HEK293 (cell line): ENCODE data around the gene FAM167B.
A peak's percentile ranks its signal among the peaks of the same experiment; 100 is the strongest.

Experiments
- AEBP2 ChIP-seq: fragments of 450-650 bp; formaldehyde crosslinking; IDR thresholded peaks from 2 replicates; pipeline ENCODE4 v1.5.1; 2016; ENCODE audit warnings: missing biosample characterization, missing genetic modification characterization, borderline replicate concordance
- GLI4 ChIP-seq: fragments of 450-650 bp; formaldehyde crosslinking; IDR thresholded peaks from 2 replicates; pipeline ENCODE4 v1.5.1; 2016; ENCODE audit warnings: missing biosample characterization, missing genetic modification characterization
- HOXA7 ChIP-seq: sonication (generic); formaldehyde crosslinking; IDR thresholded peaks from 2 replicates; pipeline ENCODE4 v1.8.1; 2022; ENCODE audit warnings: missing genetic modification reagents, borderline replicate concordance
- KLF7 ChIP-seq: fragments of 450-650 bp; formaldehyde crosslinking; IDR thresholded peaks from 2 replicates; pipeline ENCODE4 v1.5.1; 2016; ENCODE audit warnings: missing biosample characterization, missing genetic modification characterization, borderline replicate concordance
- PATZ1 ChIP-seq: fragments of 450-650 bp; formaldehyde crosslinking; IDR thresholded peaks from 2 replicates; pipeline ENCODE4 v1.5.1; 2016; ENCODE audit warnings: missing biosample characterization, missing genetic modification characterization
- REPIN1 ChIP-seq: fragments of 450-650 bp; formaldehyde crosslinking; IDR thresholded peaks from 2 replicates; pipeline ENCODE4 v1.5.1; 2017; ENCODE audit warnings: missing biosample characterization, missing genetic modification characterization, low read depth
- SCRT2 ChIP-seq: fragments of 450-650 bp; formaldehyde crosslinking; IDR thresholded peaks from 2 replicates; pipeline ENCODE4 v1.5.1; 2016; ENCODE audit warnings: missing biosample characterization, missing genetic modification characterization
- ZBTB7A ChIP-seq: fragments of 450-650 bp; formaldehyde crosslinking; IDR thresholded peaks from 2 replicates; pipeline ENCODE4 v1.5.1; 2016; ENCODE audit warnings: low read depth, missing biosample characterization, missing genetic modification characterization
- ZEB2 ChIP-seq: fragments of 450-650 bp; formaldehyde crosslinking; IDR thresholded peaks from 2 replicates; pipeline ENCODE4 v1.5.1; 2016; ENCODE audit warnings: missing biosample characterization, missing genetic modification characterization
- ZNF121 ChIP-seq: fragments of 450-650 bp; formaldehyde crosslinking; IDR thresholded peaks from 2 replicates; pipeline ENCODE4 v1.5.1; 2016; ENCODE audit warnings: missing biosample characterization, missing genetic modification characterization
- ZNF184 ChIP-seq: fragments of 450-650 bp; IDR thresholded peaks from 2 replicates; pipeline ENCODE4 v1.5.1; 2018; ENCODE audit warnings: missing biosample characterization, mild to moderate bottlenecking, missing genetic modification characterization
- ZNF2 ChIP-seq: fragments of 450-650 bp; formaldehyde crosslinking; IDR thresholded peaks from 2 replicates; pipeline ENCODE4 v1.5.1; 2016; ENCODE audit warnings: missing biosample characterization, missing genetic modification characterization
- ZNF202 ChIP-seq: fragments of 450-650 bp; formaldehyde crosslinking; IDR thresholded peaks from 2 replicates; pipeline ENCODE4 v1.5.1; 2016; ENCODE audit warnings: missing biosample characterization, missing genetic modification characterization, borderline replicate concordance
- ZNF26 ChIP-seq: fragments of 450-650 bp; formaldehyde crosslinking; IDR thresholded peaks from 2 replicates; pipeline ENCODE4 v1.5.1; 2016; ENCODE audit warnings: missing biosample characterization, missing genetic modification characterization
- ZNF366 ChIP-seq: fragments of 450-650 bp; formaldehyde crosslinking; conservative IDR thresholded peaks from 2 replicates; pipeline ENCODE4 v1.5.1; 2016; ENCODE audit warnings: missing biosample characterization, missing genetic modification characterization
- ZNF37A ChIP-seq: fragments of 450-650 bp; IDR thresholded peaks from 2 replicates; pipeline ENCODE4 v1.5.1; 2018; ENCODE audit warnings: missing biosample characterization, missing genetic modification characterization
- ZNF416 ChIP-seq: fragments of 450-650 bp; formaldehyde crosslinking; IDR thresholded peaks from 2 replicates; pipeline ENCODE4 v1.5.1; 2016; ENCODE audit warnings: missing biosample characterization, missing genetic modification characterization
- ZNF449 ChIP-seq: fragments of 450-650 bp; formaldehyde crosslinking; IDR thresholded peaks from 2 replicates; pipeline ENCODE4 v1.5.1; 2017; ENCODE audit warnings: missing biosample characterization, mild to moderate bottlenecking, missing genetic modification characterization, moderate library complexity
- ZNF488 ChIP-seq: fragments of 450-650 bp; formaldehyde crosslinking; IDR thresholded peaks from 2 replicates; pipeline ENCODE4 v1.5.1; 2016; ENCODE audit warnings: missing biosample characterization, missing genetic modification characterization
- ZNF510 ChIP-seq: fragments of 450-650 bp; formaldehyde crosslinking; IDR thresholded peaks from 2 replicates; pipeline ENCODE4 v1.5.1; 2018; ENCODE audit warnings: mild to moderate bottlenecking, missing genetic modification characterization, missing biosample characterization; ENCODE audit not compliant: insufficient replicate concordance
- ZNF514 ChIP-seq: fragments of 450-650 bp; formaldehyde crosslinking; IDR thresholded peaks from 2 replicates; pipeline ENCODE4 v1.5.1; 2016; ENCODE audit warnings: missing biosample characterization, missing genetic modification characterization
- ZNF544 ChIP-seq: fragments of 450-650 bp; formaldehyde crosslinking; IDR thresholded peaks from 2 replicates; pipeline ENCODE4 v1.5.0; 2017; ENCODE audit warnings: missing biosample characterization, missing genetic modification characterization
- ZNF549 ChIP-seq: fragments of 450-650 bp; IDR thresholded peaks from 2 replicates; pipeline ENCODE4 v1.5.1; 2018; ENCODE audit warnings: missing biosample characterization, missing genetic modification characterization, mild to moderate bottlenecking, inconsistent platforms, moderate library complexity
- ZNF558 ChIP-seq: fragments of 450-650 bp; formaldehyde crosslinking; IDR thresholded peaks from 2 replicates; pipeline ENCODE4 v1.5.1; 2016; ENCODE audit warnings: missing biosample characterization, missing genetic modification characterization
- ZNF571 ChIP-seq: fragments of 450-650 bp; formaldehyde crosslinking; IDR thresholded peaks from 2 replicates; pipeline ENCODE4 v1.5.0; 2017; ENCODE audit warnings: missing biosample characterization, missing genetic modification characterization
- ZNF623 ChIP-seq: fragments of 450-650 bp; formaldehyde crosslinking; IDR thresholded peaks from 2 replicates; pipeline ENCODE4 v1.5.1; 2016; ENCODE audit warnings: missing biosample characterization, missing genetic modification characterization
- ZNF654 ChIP-seq: fragments of 450-650 bp; formaldehyde crosslinking; IDR thresholded peaks from 2 replicates; pipeline ENCODE4 v1.5.1; 2016; ENCODE audit warnings: low read depth, missing biosample characterization, missing genetic modification characterization
- ZNF677 ChIP-seq: fragments of 450-650 bp; IDR thresholded peaks from 2 replicates; pipeline ENCODE4 v1.5.0; 2018; ENCODE audit warnings: missing biosample characterization, mild to moderate bottlenecking, missing genetic modification characterization, moderate library complexity
- ZNF776 ChIP-seq: fragments of 450-650 bp; formaldehyde crosslinking; IDR thresholded peaks from 2 replicates; pipeline ENCODE4 v1.5.0; 2017; ENCODE audit warnings: missing biosample characterization, missing genetic modification characterization, borderline replicate concordance
- ZNF785 ChIP-seq: fragments of 450-650 bp; formaldehyde crosslinking; IDR thresholded peaks from 2 replicates; pipeline ENCODE4 v1.5.1; 2016; ENCODE audit warnings: missing biosample characterization, missing genetic modification characterization
- ZNF791 ChIP-seq: fragments of 450-650 bp; formaldehyde crosslinking; IDR thresholded peaks from 2 replicates; pipeline ENCODE4 v1.5.1; 2016; ENCODE audit warnings: missing biosample characterization, missing genetic modification characterization
- ZNF843 ChIP-seq: fragments of 450-650 bp; formaldehyde crosslinking; IDR thresholded peaks from 2 replicates; pipeline ENCODE4 v1.5.1; 2016; ENCODE audit warnings: missing biosample characterization, missing genetic modification characterization

Gene FAM167B

GRCh38 chr1:32272557-32273390 lies 25.8 kb downstream of the FAM167B start (continued):
- no peak for TF ChIP-seq ZNF416
- TF ChIP-seq ZNF785, result no peak
- TF ChIP-seq AEBP2, result no peak
- no peak; the same call in 1 of the 2 replicates for TF ChIP-seq ZNF26 (tag by site-specific recombination)
- TF ChIP-seq HOXA7 (CRISPR knock-in tag), result no peak
- TF ChIP-seq ZNF571 (tag by site-specific recombination), result no peak
- TF ChIP-seq SCRT2 (tag by site-specific recombination), result peak; percentile 75
- no peak for TF ChIP-seq REPIN1 (tag by site-specific recombination)
- peak; percentile 62 for TF ChIP-seq PATZ1 (tag by site-specific recombination)
- no peak for TF ChIP-seq ZNF549 (tag by site-specific recombination)
- TF ChIP-seq ZBTB7A (tag by site-specific recombination), result no peak
- TF ChIP-seq ZNF202, result no peak
- no peak for TF ChIP-seq ZNF2 (tag by site-specific recombination)
- no peak for TF ChIP-seq GLI4
- no peak for TF ChIP-seq ZNF623 (tag by site-specific recombination)
- TF ChIP-seq ZNF558, result no peak
- no peak for TF ChIP-seq ZNF37A (tag by site-specific recombination)
- no peak for TF ChIP-seq ZNF449 (tag by site-specific recombination)
- no peak for TF ChIP-seq ZNF654
- no peak for TF ChIP-seq ZNF677
- peak; percentile 60; the same call in 1 of the 2 replicates for TF ChIP-seq ZNF366 (tag by site-specific recombination)
- TF ChIP-seq ZNF184 (tag by site-specific recombination), result no peak
- TF ChIP-seq ZNF514 (tag by site-specific recombination), result peak; percentile 48; the same call in 1 of the 2 replicates
- no peak for TF ChIP-seq ZNF121 (tag by site-specific recombination)
- no peak for TF ChIP-seq ZNF510 (tag by site-specific recombination)
- TF ChIP-seq ZNF776, result peak; percentile 59
- TF ChIP-seq ZEB2 (tag by site-specific recombination), result no peak
- no peak for TF ChIP-seq ZNF843
- no peak for TF ChIP-seq ZNF791 (tag by site-specific recombination)
- no peak; the same call in 1 of the 2 replicates for TF ChIP-seq KLF7 (tag by site-specific recombination)
- 0 out of 2 replicates have a peak, but pooled peaks have one; percentile 53 for TF ChIP-seq ZNF544
- no peak for TF ChIP-seq ZNF488
